CD4-positive, alpha-beta memory T cell (primary cell): Measurements from ENCODE around the gene HOXA9. TPM values are rescaled to one million over a fixed set of nuclear protein-coding genes. Genes with fewer than 3 reads are reported as not detected.

Source experiments
- CTCF ChIA-PET: fragments of 350-600 bp; sonication (Branson Sonifier 250); formaldehyde crosslinking; loops from one replicate; lab custom pipeline; 2021; ENCODE audit warnings: inconsistent platforms; ENCODE audit not compliant: partially characterized antibody; lab: Charles Lee
- POLR2A ChIA-PET: fragments of 350-600 bp; sonication (Branson Sonifier 250); formaldehyde crosslinking; loops from one replicate; lab custom pipeline; 2021; ENCODE audit not compliant: partially characterized antibody; lab: Charles Lee
- DNase-seq, 5 donors: peaks; one replicate each; pipeline versions ENCODE4 v3.0.0 to v3.0.0-alpha.2; 2020 to 2022; ENCODE audit warnings: mixed read lengths in 1 of 5
- H3K27ac ChIP-seq: one replicate; pipeline ENCODE4 v1.7.0; 2013; ENCODE audit warnings: low read depth, low read length
- H3K27me3 ChIP-seq: 2 replicates; pipeline ENCODE4 v1.7.0; 2013; ENCODE audit warnings: mild to moderate bottlenecking, low read length, moderate library complexity; ENCODE audit not compliant: insufficient read depth
- H3K36me3 ChIP-seq: 2 replicates; pipeline ENCODE4 v1.7.0; 2013; ENCODE audit warnings: mild to moderate bottlenecking, low read length, moderate library complexity; ENCODE audit not compliant: insufficient read depth
- H3K4me1 ChIP-seq: 2 replicates; pipeline ENCODE4 v1.7.0; 2013; ENCODE audit warnings: mild to moderate bottlenecking, low read length, moderate library complexity; ENCODE audit not compliant: insufficient read depth
- H3K4me3 ChIP-seq, 2 donors: one replicate each; pipeline ENCODE4 v1.7.0; 2013; ENCODE audit warnings: low read length in 2 of 2, mild to moderate bottlenecking in 1 of 2
- H3K9me3 ChIP-seq, 2 donors: one replicate each; pipeline ENCODE4 v1.7.0; 2013; ENCODE audit warnings: low read length in 2 of 2, control low read depth in 1 of 2; ENCODE audit not compliant: control insufficient read depth in 1 of 2
- H3K27ac Mint-ChIP-seq, 7 donors: one replicate each; pipeline ENCODE4 v1.8.0; 2020 to 2021; ENCODE audit warnings: mixed read lengths in 7 of 7, mild to moderate bottlenecking in 6 of 7, inconsistent platforms in 3 of 7, moderate library complexity in 3 of 7
- H3K27me3 Mint-ChIP-seq, 2 donors: one replicate each; pipeline ENCODE4 v1.8.0; 2020 to 2021; ENCODE audit warnings: mixed read lengths in 2 of 2
- H3K36me3 Mint-ChIP-seq, 2 donors: one replicate each; pipeline ENCODE4 v1.8.0; 2020 to 2021; ENCODE audit warnings: mixed read lengths in 2 of 2, inconsistent platforms in 1 of 2, mild to moderate bottlenecking in 1 of 2
- H3K4me1 Mint-ChIP-seq, 4 donors: one replicate each; pipeline ENCODE4 v1.8.0; 2020 to 2021; ENCODE audit warnings: mixed read lengths in 4 of 4, mild to moderate bottlenecking in 1 of 4
- H3K4me3 Mint-ChIP-seq, 8 donors: one replicate each; pipeline ENCODE4 v1.8.0; 2020 to 2021; ENCODE audit warnings: mixed read lengths in 8 of 8, mild to moderate bottlenecking in 7 of 8, moderate library complexity in 6 of 8, inconsistent platforms in 3 of 8
- H3K9me3 Mint-ChIP-seq, 8 donors: one replicate each; pipeline ENCODE4 v1.8.0; 2020 to 2021; ENCODE audit warnings: mixed read lengths in 8 of 8, mild to moderate bottlenecking in 5 of 8, inconsistent platforms in 3 of 8, moderate library complexity in 1 of 8
- intact Hi-C: fragments of 100-400 bp; cut with micrococcal nuclease; formaldehyde crosslinking; loops from one replicate; pipeline ENCODE4 v1.15.1; 2023
- polyA plus RNA-seq, 2 donors: library from polyadenylated mRNA; unstranded; fragments of 300-500 nt; fragmentation: Illumina TruSeq; gene quantifications; one replicate each; pipeline ENCODE4 v1.2.3, GENCODE V29; 2021
- total RNA-seq, 2 experiments: library from RNA; stranded (reverse); gene quantifications; one replicate each; pipeline ENCODE4 v1.2.3, GENCODE V29; 2021

HOXA9 gene
- total and polyA plus RNA-seq, 4 experiments from 2014 or later = not detected

GRCh38 chr7:27141923-27142579 is 23.3 kb downstream of the HOXA9 start:
- Histone ChIP-seq H3K4me3 (no peak overlapping the region), H3K27me3 (peaks cover 15% of the 10 kb centered on the region), H3K9me3 (no peaks in the 10 kb centered on the region), H3K36me3 (no peaks in the 10 kb centered on the region), H3K4me1 (no peaks in the 10 kb centered on the region), H3K27ac (no peak overlapping the region)
- ChIA-PET CTCF (interaction anchor here (0.9 to 2.8 kb wide), 3 partner anchors 8 to 1245 kb away, joined by 3 to 17 read pairs (median 4); no protein-coding TSS in a partner anchor), POLR2A (no interaction called here)
- H3K9me3 Mint-ChIP-seq = no peaks in the 10 kb centered on the region
- peaks cover 0 to 2% (median under 1%) of the 10 kb centered on the region in 4 donors for H3K4me1 Mint-ChIP-seq
- intact Hi-C loops = no loop called here
- no peaks in the 10 kb centered on the region for H3K36me3 Mint-ChIP-seq
- no peak overlapping the region for H3K27ac Mint-ChIP-seq
- DNase-seq = no peak
- no peak overlapping the region for H3K4me3 Mint-ChIP-seq
- H3K27me3 Mint-ChIP-seq = peaks cover 21 to 37% of the 10 kb centered on the region in 2 donors

- Mint-ChIP-seq H3K27me3 (peaks cover 17 to 35% of the 10 kb centered on the region in 2 donors), H3K4me1 (no peaks in the 10 kb centered on the region), H3K4me3 (no peak overlapping the region), H3K9me3 (no peaks in the 10 kb centered on the region), H3K36me3 (no peaks in the 10 kb centered on the region), H3K27ac (no peak overlapping the region)
- Histone ChIP-seq H3K4me3 (no peak overlapping the region), H3K9me3 (no peaks in the 10 kb centered on the region), H3K27ac (no peak overlapping the region), H3K27me3 (peaks cover 14% of the 10 kb centered on the region), H3K4me1 (no peaks in the 10 kb centered on the region), H3K36me3 (no peaks in the 10 kb centered on the region)
- ChIA-PET CTCF (interaction anchor here (0.6 to 2.8 kb wide), 5 partner anchors 9 to 1245 kb away, joined by 3 to 17 read pairs (median 3); no protein-coding TSS in a partner anchor), POLR2A (no interaction called here)
- intact Hi-C loops = no loop called here
- DNase-seq = no peak
Measured at GRCh38 chr7:27141137-27141922, 24.0 kb downstream of the HOXA9 start.

GRCh38 chr7:27140126-27140857 is 25.0 kb downstream of the HOXA9 start:
- ChIA-PET CTCF (interaction anchor here (0.6 to 2.8 kb wide), 3 partner anchors 10 to 42 kb away, joined by 3 to 17 read pairs (median 4); no protein-coding TSS in a partner anchor), POLR2A (no interaction called here)
- DNase-seq = no peak
- Histone ChIP-seq H3K4me3 (no peak overlapping the region), H3K4me1 (no peaks in the 10 kb centered on the region), H3K27ac (no peak overlapping the region), H3K9me3 (no peaks in the 10 kb centered on the region), H3K27me3 (peaks cover 9% of the 10 kb centered on the region), H3K36me3 (no peaks in the 10 kb centered on the region)
- H3K27me3 Mint-ChIP-seq = peaks cover 23 to 38% of the 10 kb centered on the region in 2 donors
- H3K27ac Mint-ChIP-seq = no peak overlapping the region
- intact Hi-C loops = no loop called here
- H3K4me3 Mint-ChIP-seq = no peak overlapping the region
- no peaks in the 10 kb centered on the region for H3K36me3 Mint-ChIP-seq
- no peaks in the 10 kb centered on the region for H3K9me3 Mint-ChIP-seq
- H3K4me1 Mint-ChIP-seq = no peaks in the 10 kb centered on the region

- peaks cover 9% of the 10 kb centered on the region for H3K27me3 ChIP-seq
- no peaks in the 10 kb centered on the region for H3K4me1 ChIP-seq
- intact Hi-C loops = no loop called here
- Mint-ChIP-seq H3K27ac (no peak overlapping the region), H3K4me3 (no peak overlapping the region), H3K9me3 (no peaks in the 10 kb centered on the region), H3K36me3 (no peaks in the 10 kb centered on the region), H3K27me3 (peaks cover 30 to 36% of the 10 kb centered on the region in 2 donors), H3K4me1 (no peaks in the 10 kb centered on the region)
- ChIA-PET POLR2A (no interaction called here), CTCF (interaction anchor here (2.8 kb wide), 1 partner anchor 11 kb away, joined by 17 read pairs; no protein-coding TSS in a partner anchor)
- no peaks in the 10 kb centered on the region for H3K9me3 ChIP-seq
- H3K36me3 ChIP-seq = no peaks in the 10 kb centered on the region
- DNase-seq = peak in 1 of 5 donors; percentile 36
- no peak overlapping the region for H3K4me3 ChIP-seq
- no peak overlapping the region for H3K27ac ChIP-seq
Measured at GRCh38 chr7:27139334-27140125, 25.8 kb downstream of the HOXA9 start.

GRCh38 chr7:27138985-27139333 is 26.4 kb downstream of the HOXA9 start:
- POLR2A ChIA-PET = no interaction called here
- no peaks in the 10 kb centered on the region for H3K9me3 ChIP-seq
- Mint-ChIP-seq H3K4me1 (no peaks in the 10 kb centered on the region), H3K9me3 (no peaks in the 10 kb centered on the region), H3K27me3 (peaks cover 32 to 40% of the 10 kb centered on the region in 2 donors), H3K27ac (no peak overlapping the region), H3K36me3 (no peaks in the 10 kb centered on the region), H3K4me3 (no peak overlapping the region)
- intact Hi-C loops = no loop called here
- CTCF ChIA-PET = no interaction called here
- no peak overlapping the region for H3K27ac ChIP-seq
- H3K4me3 ChIP-seq = no peak overlapping the region
- peaks cover 9% of the 10 kb centered on the region for H3K27me3 ChIP-seq
- no peak for DNase-seq
- H3K4me1 ChIP-seq = no peaks in the 10 kb centered on the region
- H3K36me3 ChIP-seq = no peaks in the 10 kb centered on the region

GRCh38 chr7:27138472-27138871 is 26.9 kb downstream of the HOXA9 start:
- POLR2A ChIA-PET = no interaction called here
- H3K4me1 Mint-ChIP-seq = no peaks in the 10 kb centered on the region
- H3K27ac Mint-ChIP-seq = no peak overlapping the region
- H3K4me3 Mint-ChIP-seq = no peak overlapping the region
- Histone ChIP-seq H3K36me3 (no peaks in the 10 kb centered on the region), H3K27me3 (peaks cover 9% of the 10 kb centered on the region), H3K4me1 (no peaks in the 10 kb centered on the region), H3K4me3 (no peak overlapping the region), H3K9me3 (no peaks in the 10 kb centered on the region), H3K27ac (no peak overlapping the region)
- peaks cover 36 to 45% of the 10 kb centered on the region in 2 donors for H3K27me3 Mint-ChIP-seq
- H3K9me3 Mint-ChIP-seq = no peaks in the 10 kb centered on the region
- CTCF ChIA-PET = no interaction called here
- no peak for DNase-seq
- no peaks in the 10 kb centered on the region for H3K36me3 Mint-ChIP-seq
- intact Hi-C loops = no loop called here
